Measurements from ENCODE around the gene MLH1. TPM values are rescaled to one million over a fixed set of nuclear protein-coding genes. Genes with fewer than 3 reads are reported as not detected.
"Not testable (repeated sequence)": the region's sequence is repeated elsewhere in the genome, so short reads cannot be mapped to it uniquely, and the experiment has no call there.

Gene MLH1
- total and polyA plus RNA-seq, 2 of the 8 experiments (the other 6 are each of a cell fraction or from before 2014, with no cell fraction given): 36.4 to 47.3 TPM

DNA sequence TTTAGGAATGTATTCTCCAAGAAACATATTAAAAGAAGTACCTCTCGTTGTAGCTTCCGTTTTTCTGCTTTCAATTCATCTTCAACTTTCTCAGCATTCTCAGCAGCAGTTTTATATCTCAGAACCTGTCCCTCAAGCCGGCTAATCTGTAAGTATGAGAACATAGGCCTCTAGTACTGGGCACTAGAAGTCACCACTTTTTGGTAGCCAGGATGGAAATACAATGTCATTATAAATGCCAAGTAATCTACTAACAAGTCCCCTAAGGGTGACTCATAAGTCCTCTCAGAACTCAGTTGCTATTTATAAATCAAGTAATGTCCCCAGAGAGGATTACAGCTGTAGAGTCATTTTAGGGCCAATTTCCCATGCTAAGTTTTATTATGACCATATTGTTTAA, 61.1 kb downstream of the MLH1 start (continued):
- TF ChIP-seq, protein P1, sequence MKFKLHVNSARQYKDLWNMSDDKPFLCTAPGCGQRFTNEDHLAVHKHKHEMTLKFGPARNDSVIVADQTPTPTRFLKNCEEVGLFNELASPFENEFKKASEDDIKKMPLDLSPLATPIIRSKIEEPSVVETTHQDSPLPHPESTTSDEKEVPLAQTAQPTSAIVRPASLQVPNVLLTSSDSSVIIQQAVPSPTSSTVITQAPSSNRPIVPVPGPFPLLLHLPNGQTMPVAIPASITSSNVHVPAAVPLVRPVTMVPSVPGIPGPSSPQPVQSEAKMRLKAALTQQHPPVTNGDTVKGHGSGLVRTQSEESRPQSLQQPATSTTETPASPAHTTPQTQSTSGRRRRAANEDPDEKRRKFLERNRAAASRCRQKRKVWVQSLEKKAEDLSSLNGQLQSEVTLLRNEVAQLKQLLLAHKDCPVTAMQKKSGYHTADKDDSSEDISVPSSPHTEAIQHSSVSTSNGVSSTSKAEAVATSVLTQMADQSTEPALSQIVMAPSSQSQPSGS (IDR thresholded peaks at IDR 0.05; ENCODE audit: low read length): no peak
- TF ChIP-seq TAF7 (optimal IDR thresholded peaks at IDR 0.05; ENCODE audit: borderline replicate concordance, low read depth, low read length) (no peak), POLR2AphosphoS5 (IDR thresholded peaks at IDR 0.05; ENCODE audit: low read depth, low read length) (no peak), HDAC6 (IDR thresholded peaks at IDR 0.05; ENCODE audit: low read depth, low read length) (no peak), HDAC2 (IDR thresholded peaks at IDR 0.05; ENCODE audit: borderline replicate concordance in 1 of 2, low read depth in 2 of 2, low read length in 2 of 2) (no peak), KDM4A (IDR thresholded peaks at IDR 0.05; ENCODE audit: low read depth, low read length, severe bottlenecking) (no peak)

- H3K23me2 ChIP-seq (ENCODE audit: low read depth, low read length); H2BK15ac ChIP-seq (ENCODE audit: low read length); H3K56ac ChIP-seq (replicated peaks; ENCODE audit: insufficient read length, low read depth, low read length); H4K8ac ChIP-seq (ENCODE audit: extremely low read depth, insufficient read depth, low read length); H3K9me3 ChIP-seq (ENCODE audit: insufficient read depth in 2 of 2, low read depth in 1 of 2, low read length in 1 of 2); H2BK5ac ChIP-seq (ENCODE audit: low read depth, low read length); H2BK120ac ChIP-seq (replicated peaks; ENCODE audit: low read depth, low read length); H3K4me3 ChIP-seq (ENCODE audit: extremely low read depth in 1 of 4, insufficient read depth in 2 of 4, low read depth in 3 of 4, low read length in 4 of 4); H4K20me1 ChIP-seq (replicated peaks in 1 of 2; ENCODE audit: control insufficient read depth in 1 of 2, insufficient read depth in 2 of 2, low read length in 2 of 2); H4K5ac ChIP-seq (ENCODE audit: insufficient read length, low read depth, low read length); H2BK12ac ChIP-seq (ENCODE audit: low read depth, low read length); H3K14ac ChIP-seq (ENCODE audit: insufficient read length); H3K9ac ChIP-seq (replicated peaks in 1 of 4; ENCODE audit: extremely low read depth in 1 of 4, low read depth in 3 of 4, low read length in 3 of 4); H3K4me1 ChIP-seq (replicated peaks in 1 of 4; ENCODE audit: control insufficient read depth in 3 of 4, insufficient read depth in 4 of 4, low read length in 3 of 4); H3K79me1 ChIP-seq (ENCODE audit: low read depth, low read length); H3K27ac ChIP-seq (ENCODE audit: low read depth, low read length); H3K18ac ChIP-seq (ENCODE audit: extremely low read depth, low read length); POLR2A ChIA-PET (ENCODE audit: partially characterized antibody); H3K23ac ChIP-seq (ENCODE audit: insufficient read length); H3K4me2 ChIP-seq (ENCODE audit: insufficient read depth in 1 of 2, low read depth in 2 of 2, low read length in 2 of 2); H2AK5ac ChIP-seq (ENCODE audit: low read depth, low read length); FAIRE-seq; H3K4ac ChIP-seq (replicated peaks; ENCODE audit: insufficient read length, low read depth, low read length); H4K91ac ChIP-seq (replicated peaks; ENCODE audit: insufficient read length, low read length); H2BK20ac ChIP-seq (ENCODE audit: low read length); H2AFZ ChIP-seq (ENCODE audit: low read length); DNase-seq (ENCODE audit: low read depth in 1 of 2, low spot score in 2 of 2); H3K79me2 ChIP-seq (ENCODE audit: control insufficient read depth in 1 of 2, insufficient read depth in 2 of 2, low read length in 2 of 2); H3K27me3 ChIP-seq (replicated peaks in 1 of 4; ENCODE audit: control insufficient read depth in 3 of 4, extremely low read depth in 1 of 4, insufficient read depth in 3 of 4, low read length in 3 of 4): not testable (repeated sequence)
- 91% methylated on average over 8 of the region's 8 CpGs; no CpG with 5 or more reads in 1 of the 2 experiments for WGBS, 2 experiments (ENCODE audit: extremely low coverage in 1 of 2, insufficient coverage in 1 of 2, insufficient read length in 1 of 2, insufficient replicate concordance in 2 of 2, low coverage in 1 of 2, low lambda C conversion rate in 2 of 2, missing lambda C conversion rate in 1 of 2)
- CTCF ChIA-PET (ENCODE audit: partially characterized antibody): interaction anchor here (0.6 to 1.4 kb wide), 2 partner anchors 49 to 747 kb away, joined by 3 to 5 read pairs; no protein-coding TSS in a partner anchor
- peaks cover 9 to 54% (median 15%) of the 10 kb centered on the region in 4 experiments for H3K36me3 ChIP-seq (ENCODE audit: control insufficient read depth in 2 of 4, insufficient read depth in 4 of 4, low read length in 3 of 4)
Measured at GRCh38 chr3:37055077-37055476, 61.8 kb downstream of the MLH1 start.

Measured in H1 (cell line).